Fibroblast of mammary gland (primary cell): ENCODE measurements around the gene CAV2.

Experiments used
- DNase-seq: peaks from one replicate; pipeline ENCODE4 v3.0.0-alpha.2; 2010; ENCODE audit warnings: low read depth
- H3K4me3 ChIP-seq: 2 replicates; pipeline ENCODE4 v1.5.1; 2011; ENCODE audit warnings: low read depth, mild to moderate bottlenecking, low read length, moderate library complexity; ENCODE audit not compliant: control insufficient read depth
- CTCF ChIP-seq: conservative IDR thresholded peaks from 2 replicates; pipeline ENCODE4 v1.5.1; 2011; ENCODE audit warnings: low read depth, low read length, inconsistent platforms; ENCODE audit not compliant: control insufficient read depth, insufficient read depth

Gene CAV2

GRCh38 chr7:116534790-116535189 lies 35.3 kb downstream of the CAV2 start:
- no peak overlapping the region for H3K4me3 ChIP-seq
- no peak for TF ChIP-seq CTCF
- peak; percentile 67 for DNase-seq

- H3K4me3 ChIP-seq = no peak overlapping the region
- DNase-seq = no peak
- no peak for TF ChIP-seq CTCF
These were observed 35.9 kb downstream of the CAV2 start for GRCh38 chr7:116535416-116535815.

- H3K4me3 ChIP-seq = no peak overlapping the region
- no peak for TF ChIP-seq CTCF
- DNase-seq = peak; percentile 0
These were observed 38.6 kb downstream of the CAV2 start for GRCh38 chr7:116538138-116538537.

- no peak for TF ChIP-seq CTCF
- H3K4me3 ChIP-seq = no peak overlapping the region
- DNase-seq = no peak
These were observed 40.3 kb downstream of the CAV2 start for GRCh38 chr7:116539879-116540278.

GRCh38 chr7:116540743-116541142 lies 41.2 kb downstream of the CAV2 start:
- TF ChIP-seq CTCF = no peak
- DNase-seq = no peak
- no peak overlapping the region for H3K4me3 ChIP-seq

GRCh38 chr7:116541951-116542350 lies 42.4 kb downstream of the CAV2 start:
- no peak for DNase-seq
- no peak overlapping the region for H3K4me3 ChIP-seq
- TF ChIP-seq CTCF = no peak

- no peak for TF ChIP-seq CTCF
- DNase-seq = peak; percentile 48
- H3K4me3 ChIP-seq = no peak overlapping the region
These were observed 43.1 kb downstream of the CAV2 start for GRCh38 chr7:116542618-116543017.
